ENCODE data around the gene TM6SF1.

TM6SF1 gene

GRCh38 chr15:83170474-83171165 is 63.2 kb downstream of the TM6SF1 start:
- Histone ChIP-seq H3K14ac (ENCODE audit: low read length) (no peak overlapping the region), H3K4me1 (ENCODE audit: control insufficient read depth in 1 of 2, insufficient read depth in 2 of 2, low read length in 2 of 2) (no peaks in the 10 kb centered on the region), H3K27ac (ENCODE audit: low read depth, low read length) (no peak overlapping the region), H2AK5ac (ENCODE audit: low read length) (no peak overlapping the region), H3K27me3 (ENCODE audit: insufficient read depth, low read length) (no peaks in the 10 kb centered on the region), H3K36me3 (ENCODE audit: control insufficient read depth in 1 of 2, insufficient read depth in 2 of 2, low read length in 2 of 2) (no peaks in the 10 kb centered on the region), H2AFZ (ENCODE audit: insufficient read depth, low read length, poor library complexity) (no peak overlapping the region), H3K9me3 (ENCODE audit: insufficient read depth, low read depth, low read length) (no peaks in the 10 kb centered on the region), H2BK120ac (ENCODE audit: insufficient read depth, low read length, poor library complexity) (no peak overlapping the region), H3K4me2 (ENCODE audit: low read length) (no peak overlapping the region), H3K9ac (ENCODE audit: low read length) (no peak overlapping the region), H3K18ac (ENCODE audit: low read length) (no peak overlapping the region), H4K8ac (ENCODE audit: low read depth, low read length) (no peak overlapping the region), H2BK5ac (ENCODE audit: low read depth, low read length, poor library complexity) (no peak overlapping the region), H3K79me2 (ENCODE audit: control insufficient read depth, insufficient read depth, low read length, poor library complexity) (no peaks in the 10 kb centered on the region), H3K79me1 (ENCODE audit: low read length) (no peaks in the 10 kb centered on the region), H2BK12ac (ENCODE audit: low read length) (no peak overlapping the region), H3K4me3 (ENCODE audit: low read depth, low read length) (no peak overlapping the region), H4K91ac (ENCODE audit: low read depth, low read length) (no peak overlapping the region), H4K12ac (ENCODE audit: low read depth, low read length) (no peak overlapping the region), H3K23ac (ENCODE audit: low read length) (no peak overlapping the region), H3K4ac (ENCODE audit: low read depth, low read length) (no peak overlapping the region)
- no CpG with 5 or more reads among the region's 4 CpGs for WGBS (ENCODE audit: extremely low coverage, insufficient coverage, insufficient read length)
- no peak for DNase-seq

- no peak overlapping the region for H3K27ac ChIP-seq (ENCODE audit: low read depth, low read length)
- H2BK12ac ChIP-seq (ENCODE audit: low read length): no peak overlapping the region
- H2AK5ac ChIP-seq (ENCODE audit: low read length): no peak overlapping the region
- DNase-seq: no peak
- no peaks in the 10 kb centered on the region for H3K79me2 ChIP-seq (ENCODE audit: control insufficient read depth, insufficient read depth, low read length, poor library complexity)
- no peak overlapping the region for H4K8ac ChIP-seq (ENCODE audit: low read depth, low read length)
- H3K4me2 ChIP-seq (ENCODE audit: low read length): no peak overlapping the region
- no peak overlapping the region for H3K14ac ChIP-seq (ENCODE audit: low read length)
- H2AFZ ChIP-seq (ENCODE audit: insufficient read depth, low read length, poor library complexity): no peak overlapping the region
- H3K36me3 ChIP-seq (ENCODE audit: control insufficient read depth in 1 of 2, insufficient read depth in 2 of 2, low read length in 2 of 2): no peaks in the 10 kb centered on the region
- H3K23ac ChIP-seq (ENCODE audit: low read length): no peak overlapping the region
- WGBS (ENCODE audit: extremely low coverage, insufficient coverage, insufficient read length): no CpG with 5 or more reads among the region's 1 CpG
- H3K9me3 ChIP-seq (ENCODE audit: insufficient read depth, low read depth, low read length): no peaks in the 10 kb centered on the region
- H3K27me3 ChIP-seq (ENCODE audit: insufficient read depth, low read length): no peaks in the 10 kb centered on the region
- H3K9ac ChIP-seq (ENCODE audit: low read length): no peak overlapping the region
- no peaks in the 10 kb centered on the region for H3K4me1 ChIP-seq (ENCODE audit: control insufficient read depth in 1 of 2, insufficient read depth in 2 of 2, low read length in 2 of 2)
- no peak overlapping the region for H2BK120ac ChIP-seq (ENCODE audit: insufficient read depth, low read length, poor library complexity)
- no peak overlapping the region for H3K4ac ChIP-seq (ENCODE audit: low read depth, low read length)
- no peak overlapping the region for H4K91ac ChIP-seq (ENCODE audit: low read depth, low read length)
- H2BK5ac ChIP-seq (ENCODE audit: low read depth, low read length, poor library complexity): no peak overlapping the region
- H4K12ac ChIP-seq (ENCODE audit: low read depth, low read length): no peak overlapping the region
- H3K4me3 ChIP-seq (ENCODE audit: low read depth, low read length): no peak overlapping the region
- no peak overlapping the region for H3K18ac ChIP-seq (ENCODE audit: low read length)
- H3K79me1 ChIP-seq (ENCODE audit: low read length): no peaks in the 10 kb centered on the region
Observed at GRCh38 chr15:83174891-83175290, 67.4 kb downstream of the TM6SF1 start.

DNA sequence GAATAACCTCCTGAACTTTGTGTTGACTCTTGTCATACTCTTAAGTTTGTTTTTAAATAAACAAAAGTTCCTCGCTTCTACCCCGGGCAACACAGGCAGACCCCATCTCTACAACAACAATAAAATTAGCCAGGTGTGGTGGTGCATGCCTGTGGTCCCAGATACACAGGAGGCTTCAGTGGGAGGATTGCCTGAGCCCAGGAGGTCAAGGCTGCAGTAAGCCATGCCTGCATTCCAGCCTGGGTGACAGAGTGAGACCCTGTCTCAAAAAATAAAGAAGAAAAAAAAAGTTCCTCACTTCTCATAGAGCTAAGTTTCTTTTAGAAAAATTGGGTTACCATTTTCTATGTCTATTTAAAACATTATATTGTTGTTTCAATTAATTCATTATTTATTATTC is 70.9 kb downstream of the TM6SF1 start:
- Histone ChIP-seq H3K79me2 (ENCODE audit: control insufficient read depth, insufficient read depth, low read length, poor library complexity) (no peaks in the 10 kb centered on the region), H3K23ac (ENCODE audit: low read length) (no peak overlapping the region), H3K9ac (ENCODE audit: low read length) (no peak overlapping the region), H3K79me1 (ENCODE audit: low read length) (no peaks in the 10 kb centered on the region), H2BK5ac (ENCODE audit: low read depth, low read length, poor library complexity) (no peak overlapping the region), H3K18ac (ENCODE audit: low read length) (no peak overlapping the region), H3K4me1 (ENCODE audit: control insufficient read depth in 1 of 2, insufficient read depth in 2 of 2, low read length in 2 of 2) (no peaks in the 10 kb centered on the region), H3K27ac (ENCODE audit: low read depth, low read length) (no peak overlapping the region), H3K9me3 (ENCODE audit: insufficient read depth, low read depth, low read length) (no peaks in the 10 kb centered on the region), H3K4ac (ENCODE audit: low read depth, low read length) (no peak overlapping the region), H2BK120ac (ENCODE audit: insufficient read depth, low read length, poor library complexity) (no peak overlapping the region), H4K91ac (ENCODE audit: low read depth, low read length) (no peak overlapping the region), H4K8ac (ENCODE audit: low read depth, low read length) (no peak overlapping the region), H2AFZ (ENCODE audit: insufficient read depth, low read length, poor library complexity) (no peak overlapping the region), H3K4me3 (ENCODE audit: low read depth, low read length) (no peak overlapping the region), H3K4me2 (ENCODE audit: low read length) (no peak overlapping the region), H3K14ac (ENCODE audit: low read length) (no peak overlapping the region), H2BK12ac (ENCODE audit: low read length) (no peak overlapping the region), H4K12ac (ENCODE audit: low read depth, low read length) (no peak overlapping the region), H3K36me3 (ENCODE audit: control insufficient read depth in 1 of 2, insufficient read depth in 2 of 2, low read length in 2 of 2) (peaks cover 0 to 3% of the 10 kb centered on the region in 2 experiments), H2AK5ac (ENCODE audit: low read length) (no peak overlapping the region), H3K27me3 (ENCODE audit: insufficient read depth, low read length) (no peaks in the 10 kb centered on the region)
- no peak for DNase-seq
- WGBS (ENCODE audit: extremely low coverage, insufficient coverage, insufficient read length): no CpG with 5 or more reads among the region's 2 CpGs

GRCh38 chr15:83178869-83179325 is 71.5 kb downstream of the TM6SF1 start:
- Histone ChIP-seq H4K12ac (ENCODE audit: low read depth, low read length) (no peak overlapping the region), H3K4ac (ENCODE audit: low read depth, low read length) (no peak overlapping the region), H3K4me2 (ENCODE audit: low read length) (no peak overlapping the region), H2AK5ac (ENCODE audit: low read length) (no peak overlapping the region), H3K9me3 (ENCODE audit: insufficient read depth, low read depth, low read length) (no peaks in the 10 kb centered on the region), H4K8ac (ENCODE audit: low read depth, low read length) (no peak overlapping the region), H3K18ac (ENCODE audit: low read length) (no peak overlapping the region), H3K14ac (ENCODE audit: low read length) (no peak overlapping the region), H2BK12ac (ENCODE audit: low read length) (no peak overlapping the region), H3K79me1 (ENCODE audit: low read length) (no peaks in the 10 kb centered on the region), H2BK5ac (ENCODE audit: low read depth, low read length, poor library complexity) (no peak overlapping the region), H3K79me2 (ENCODE audit: control insufficient read depth, insufficient read depth, low read length, poor library complexity) (no peaks in the 10 kb centered on the region), H3K36me3 (ENCODE audit: control insufficient read depth in 1 of 2, insufficient read depth in 2 of 2, low read length in 2 of 2) (peaks cover 0 to 3% of the 10 kb centered on the region in 2 experiments), H3K27ac (ENCODE audit: low read depth, low read length) (no peak overlapping the region), H4K91ac (ENCODE audit: low read depth, low read length) (no peak overlapping the region), H2AFZ (ENCODE audit: insufficient read depth, low read length, poor library complexity) (no peak overlapping the region), H3K9ac (ENCODE audit: low read length) (no peak overlapping the region), H3K4me3 (ENCODE audit: low read depth, low read length) (no peak overlapping the region), H3K27me3 (ENCODE audit: insufficient read depth, low read length) (no peaks in the 10 kb centered on the region), H3K4me1 (ENCODE audit: control insufficient read depth in 1 of 2, insufficient read depth in 2 of 2, low read length in 2 of 2) (no peaks in the 10 kb centered on the region), H3K23ac (ENCODE audit: low read length) (no peak overlapping the region), H2BK120ac (ENCODE audit: insufficient read depth, low read length, poor library complexity) (no peak overlapping the region)
- no CpG with 5 or more reads among the region's 3 CpGs for WGBS (ENCODE audit: extremely low coverage, insufficient coverage, insufficient read length)
- no peak for DNase-seq

All from trophoblast cell (in vitro differentiated cells and primary cell).